ENCODE measurements around the gene RAB3IL1. TPM values are rescaled to one million over a fixed set of nuclear protein-coding genes. Genes with fewer than 3 reads are reported as not detected.

RAB3IL1 gene
- total and polyA plus RNA-seq, 5 donors, result 9.7 to 18.9 (median 12.5) TPM

DNA sequence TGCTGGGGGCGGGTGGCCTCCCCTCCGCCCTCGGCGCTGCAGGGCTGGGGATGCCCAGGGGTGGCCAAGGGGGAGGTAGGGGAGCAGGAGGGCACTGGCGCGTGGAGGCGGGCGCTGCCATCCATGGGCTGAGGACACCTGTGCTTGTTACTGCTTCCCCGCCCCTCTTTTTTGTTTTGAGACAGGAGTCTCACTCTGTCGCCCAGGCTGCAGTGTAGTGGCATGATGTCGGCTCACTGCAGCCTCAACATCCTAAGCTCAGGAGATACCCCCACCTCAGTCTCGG, 25.3 kb downstream of the RAB3IL1 start:
- peak overlapping the region; percentile 19 for H3K27ac ChIP-seq (ENCODE audit: low read length)
- peaks cover 12% of the 10 kb centered on the region for H3K4me1 ChIP-seq (ENCODE audit: control insufficient read depth, insufficient read depth, low read length)
- no peak for DNase-seq
- intact Hi-C loops (cut with DNase I), result loop anchor here in 1 of 4 donors (10.0 kb wide), 1 partner anchor 97 kb away; the partner anchor contains the start of genes FEN1 and TMEM258
- ATAC-seq, result peak; percentile 5 to 12
- WGBS, result 23% methylated on average over 12 of the region's 12 CpGs
- H3K27me3 ChIP-seq (ENCODE audit: control insufficient read depth, insufficient read depth), result no peaks in the 10 kb centered on the region
- H3K4me3 ChIP-seq (ENCODE audit: low read length), result peak overlapping the region; percentile 61
- no peaks in the 10 kb centered on the region for H3K9me3 ChIP-seq (ENCODE audit: control insufficient read depth, low read length)

DNA sequence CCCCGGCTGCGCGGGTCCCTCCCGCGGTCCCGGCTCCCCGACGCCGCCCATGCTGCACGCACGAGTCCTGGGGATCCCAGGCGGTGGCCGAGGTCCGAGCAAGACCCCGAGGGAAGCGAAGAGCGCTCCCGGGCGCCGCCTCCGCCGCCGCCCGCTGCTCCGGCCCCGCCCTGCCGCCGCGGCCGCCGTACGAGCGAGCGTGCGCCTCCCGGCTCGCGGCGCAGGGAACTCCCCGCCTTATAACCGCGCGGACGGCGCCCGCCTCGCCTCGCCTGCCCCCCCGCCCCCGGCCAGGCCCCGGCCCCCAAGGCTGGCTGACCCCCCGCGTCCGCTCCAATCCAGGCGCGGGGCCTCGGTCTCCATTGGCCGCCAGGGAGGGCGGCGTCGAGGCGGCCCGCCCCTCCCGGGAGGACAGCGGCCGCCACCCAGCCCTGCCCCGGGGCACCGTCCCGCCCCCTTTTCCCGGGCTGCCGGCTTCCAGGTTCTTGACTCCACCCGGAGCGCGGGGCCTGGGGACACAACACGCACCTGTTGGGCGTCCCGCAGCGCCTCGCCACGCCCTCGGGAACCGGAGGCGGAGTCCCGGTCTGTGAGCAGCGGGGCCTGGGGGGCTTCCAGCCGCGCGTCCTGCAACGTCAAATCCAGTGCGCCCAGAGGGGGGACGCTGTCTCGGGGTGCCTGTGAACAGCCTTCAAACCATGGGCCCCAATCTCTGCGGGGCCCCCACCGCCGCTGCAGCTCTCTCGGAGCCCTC, 25.9 kb downstream of the RAB3IL1 start, which contains the start of gene FADS3:
TSS of gene FADS3 (minus strand) at position 215 of the 754 bp plus-strand sequence. CDS start at position 51, 164 bp downstream.
- WGBS, result under 1% methylated on average over 96 of the region's 96 CpGs
- peak; percentile 91 to 94 for ATAC-seq
- Histone ChIP-seq H3K9me3 (ENCODE audit: control insufficient read depth, low read length) (no peaks in the 10 kb centered on the region), H3K4me1 (ENCODE audit: control insufficient read depth, insufficient read depth, low read length) (peaks cover 12% of the 10 kb centered on the region), H3K27ac (ENCODE audit: low read length) (peak within 1 kb of the TSS; percentile 89), H3K4me3 (ENCODE audit: low read length) (peak within 1 kb of the TSS; percentile 61), H3K27me3 (ENCODE audit: control insufficient read depth, insufficient read depth) (no peaks in the 10 kb centered on the region)
- DNase-seq, result peak; percentile 90 to 96 (median 96)
- intact Hi-C loops (cut with DNase I), result loop anchor here in 1 of 4 donors (10.0 kb wide), 1 partner anchor 97 kb away; the partner anchor contains the start of genes FEN1 and TMEM258

DNA sequence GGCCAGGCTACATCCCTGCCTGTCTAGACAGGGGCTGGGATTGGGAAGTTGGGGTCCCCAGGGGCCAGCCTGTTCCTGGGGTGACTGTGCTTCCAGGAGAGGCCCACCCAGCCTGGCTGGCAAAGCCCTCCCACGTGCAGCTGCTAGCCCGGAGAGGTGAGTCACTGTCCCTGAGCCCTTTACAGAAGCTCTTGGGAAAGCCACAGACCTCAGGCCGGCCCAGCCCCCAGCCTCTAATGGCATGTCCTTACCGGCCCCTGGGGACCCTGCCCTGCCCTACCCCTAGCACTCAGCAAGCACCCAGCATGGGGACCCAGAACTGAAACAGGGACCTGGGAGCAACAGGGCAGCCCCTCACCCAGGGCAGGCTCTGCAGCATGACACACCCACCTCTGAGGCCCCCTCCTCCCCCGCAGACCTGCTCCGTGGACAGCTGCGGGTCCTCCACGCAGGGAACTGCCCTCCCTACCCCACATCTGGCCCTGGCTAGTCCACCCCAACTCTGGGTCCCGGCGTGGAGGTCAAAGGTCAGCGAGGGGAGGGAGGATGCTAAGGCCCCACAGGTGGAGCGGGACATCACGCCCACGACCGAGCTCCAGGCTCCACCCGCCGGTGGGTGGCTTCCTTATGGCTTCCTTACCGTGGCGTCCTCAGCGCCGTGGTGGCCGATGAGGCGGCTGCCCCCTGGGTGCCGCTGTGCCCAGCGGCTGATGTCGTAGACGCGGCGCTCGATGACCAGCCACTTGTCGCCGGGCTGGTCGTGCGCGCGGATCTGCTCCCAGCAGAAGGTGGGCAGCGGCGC, 26.6 kb downstream of the RAB3IL1 start:
- peaks cover 12% of the 10 kb centered on the region for H3K4me1 ChIP-seq (ENCODE audit: control insufficient read depth, insufficient read depth, low read length)
- WGBS, result 2% methylated on average over 38 of the region's 38 CpGs
- peak overlapping the region; percentile 61 for H3K4me3 ChIP-seq (ENCODE audit: low read length)
- ATAC-seq, result peak; percentile 3 to 40
- peak; percentile 82 to 85 (median 83) for DNase-seq
- H3K9me3 ChIP-seq (ENCODE audit: control insufficient read depth, low read length), result no peaks in the 10 kb centered on the region
- intact Hi-C loops (cut with DNase I), result loop anchor here in 1 of 4 donors (10.0 kb wide), 1 partner anchor 96 kb away; the partner anchor contains the start of genes FEN1 and TMEM258
- peak overlapping the region; percentile 89 for H3K27ac ChIP-seq (ENCODE audit: low read length)
- H3K27me3 ChIP-seq (ENCODE audit: control insufficient read depth, insufficient read depth), result no peaks in the 10 kb centered on the region

DNA sequence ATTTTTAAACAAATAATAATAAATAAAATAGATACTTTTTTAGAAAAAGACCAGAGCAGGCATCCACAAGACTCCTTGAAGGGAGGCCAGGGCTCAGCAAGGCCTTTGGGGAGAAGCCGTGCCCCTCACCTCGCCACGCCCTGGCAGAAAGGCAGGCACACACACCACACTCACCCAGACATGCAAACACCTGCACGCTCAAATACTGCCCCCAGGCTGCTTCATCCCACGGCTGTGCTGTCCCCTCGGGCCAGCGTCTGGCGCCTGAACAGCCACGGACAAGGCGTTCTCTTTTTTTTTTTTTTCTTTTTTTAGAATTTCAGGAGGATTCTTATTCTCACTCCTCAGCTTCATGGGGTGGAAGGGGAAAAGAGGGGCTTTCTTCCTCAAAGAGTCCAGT, 27.5 kb downstream of the RAB3IL1 start:
- H3K27me3 ChIP-seq (ENCODE audit: control insufficient read depth, insufficient read depth), result no peaks in the 10 kb centered on the region
- no peaks in the 10 kb centered on the region for H3K9me3 ChIP-seq (ENCODE audit: control insufficient read depth, low read length)
- WGBS, result 79% methylated on average over 10 of the region's 10 CpGs
- DNase-seq (no peak), ATAC-seq (no peak)
- peak overlapping the region; percentile 89 for H3K27ac ChIP-seq (ENCODE audit: low read length)
- H3K4me1 ChIP-seq (ENCODE audit: control insufficient read depth, insufficient read depth, low read length), result peaks cover 12% of the 10 kb centered on the region
- intact Hi-C loops (cut with DNase I), result loop anchor here in 2 of 4 donors (5.0 to 10.0 kb wide), 2 partner anchors 95 to 98 kb away; partner anchors contain the start of genes FEN1 (in 2 of the 2) and TMEM258 (in 2 of the 2)
- H3K4me3 ChIP-seq (ENCODE audit: low read length), result peak overlapping the region; percentile 61

GRCh38 chr11:61888590-61888989, 28.8 kb downstream of the RAB3IL1 start:
- Histone ChIP-seq H3K4me3 (ENCODE audit: low read length) (no peak overlapping the region), H3K27me3 (ENCODE audit: control insufficient read depth, insufficient read depth) (no peaks in the 10 kb centered on the region), H3K4me1 (ENCODE audit: control insufficient read depth, insufficient read depth, low read length) (peaks cover 12% of the 10 kb centered on the region), H3K27ac (ENCODE audit: low read length) (peak overlapping the region; percentile 89), H3K9me3 (ENCODE audit: control insufficient read depth, low read length) (no peaks in the 10 kb centered on the region)
- intact Hi-C loops (cut with DNase I), result loop anchor here in 1 of 4 donors (5.0 kb wide), 1 partner anchor 96 kb away; the partner anchor contains the start of genes FEN1 and TMEM258
- ATAC-seq (no peak), DNase-seq (no peak)
- WGBS, result 85% methylated on average over 12 of the region's 12 CpGs

DNA sequence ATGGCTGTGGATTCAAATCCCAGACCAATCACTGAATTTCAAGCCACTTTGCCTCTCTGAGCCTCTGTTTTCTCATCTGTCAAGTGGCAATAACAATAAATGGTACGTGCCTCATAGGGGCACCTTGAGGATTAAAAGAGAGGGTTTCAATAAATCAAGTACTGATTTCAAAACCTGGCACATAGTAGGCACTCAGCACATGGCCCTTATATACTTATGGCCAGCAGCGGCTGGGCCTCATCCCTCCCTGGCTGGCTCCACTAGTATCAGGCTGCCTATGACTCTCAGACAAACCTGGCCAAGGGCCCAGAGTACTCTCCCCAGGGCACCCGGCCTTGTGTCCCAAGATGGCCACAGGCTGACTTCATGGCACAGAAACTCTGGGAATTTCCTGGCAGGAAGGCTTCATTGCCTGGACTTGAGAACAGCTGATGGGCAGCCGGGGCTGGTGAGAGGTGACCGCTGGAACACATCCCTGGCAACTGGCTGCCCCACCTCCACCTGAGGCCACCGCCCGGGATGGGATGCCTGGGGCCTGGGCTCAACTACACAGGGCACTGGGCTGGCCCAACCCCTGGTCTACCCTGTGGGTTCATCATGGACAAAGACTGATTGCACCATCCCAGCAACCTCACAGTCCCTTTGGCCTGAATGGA, 29.4 kb downstream of the RAB3IL1 start:
- H3K9me3 ChIP-seq (ENCODE audit: control insufficient read depth, low read length), result no peaks in the 10 kb centered on the region
- peaks cover 12% of the 10 kb centered on the region for H3K4me1 ChIP-seq (ENCODE audit: control insufficient read depth, insufficient read depth, low read length)
- intact Hi-C loops (cut with DNase I), result loop anchor here in 1 of 4 donors (5.0 kb wide), 1 partner anchor 96 kb away; the partner anchor contains the start of genes FEN1 and TMEM258
- DNase-seq (peak; percentile 92 to 94 (median 93)), ATAC-seq (peak; percentile 71)
- H3K4me3 ChIP-seq (ENCODE audit: low read length), result no peak overlapping the region
- WGBS, result 38% methylated on average over 7 of the region's 7 CpGs
- no peaks in the 10 kb centered on the region for H3K27me3 ChIP-seq (ENCODE audit: control insufficient read depth, insufficient read depth)
- peak overlapping the region; percentile 89 for H3K27ac ChIP-seq (ENCODE audit: low read length)

DNA sequence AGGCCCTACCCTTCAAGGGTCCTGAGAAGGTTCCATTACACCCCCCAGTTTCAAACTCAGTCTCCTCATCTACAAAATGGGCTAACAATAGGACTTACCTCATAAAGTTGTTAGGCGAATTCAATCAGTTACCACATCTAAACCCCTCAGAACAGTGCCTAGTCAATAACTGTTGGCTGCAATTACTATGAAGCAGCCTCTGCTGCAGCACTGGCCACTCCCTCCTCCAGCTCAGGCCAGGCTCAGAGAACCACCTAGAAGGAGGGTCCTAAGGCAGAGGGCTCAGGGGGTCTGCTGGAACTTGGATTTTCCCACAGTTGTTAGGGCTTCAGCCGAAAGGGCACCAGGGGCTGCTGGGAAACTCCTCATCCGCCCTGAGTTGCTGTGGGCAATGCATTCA, 30.7 kb downstream of the RAB3IL1 start:
- Histone ChIP-seq H3K27me3 (ENCODE audit: control insufficient read depth, insufficient read depth) (no peaks in the 10 kb centered on the region), H3K4me1 (ENCODE audit: control insufficient read depth, insufficient read depth, low read length) (peaks cover 12% of the 10 kb centered on the region), H3K4me3 (ENCODE audit: low read length) (no peak overlapping the region), H3K27ac (ENCODE audit: low read length) (no peak overlapping the region), H3K9me3 (ENCODE audit: control insufficient read depth, low read length) (no peaks in the 10 kb centered on the region)
- intact Hi-C loops (cut with DNase I), result loop anchor here in 1 of 4 donors (5.0 kb wide), 1 partner anchor 94 kb away; the partner anchor contains the start of genes FEN1 and TMEM258
- WGBS, result over 99% methylated on average over 3 of the region's 3 CpGs
- DNase-seq, result no peak
- no peak for ATAC-seq

- H3K4me1 ChIP-seq (ENCODE audit: control insufficient read depth, insufficient read depth, low read length), result peaks cover 12% of the 10 kb centered on the region
- DNase-seq (no peak), ATAC-seq (no peak)
- WGBS, result 93% methylated on average over 13 of the region's 13 CpGs
- H3K9me3 ChIP-seq (ENCODE audit: control insufficient read depth, low read length), result no peaks in the 10 kb centered on the region
- intact Hi-C loops (cut with DNase I), result loop anchor here in 1 of 4 donors (5.0 kb wide), 1 partner anchor 94 kb away; the partner anchor contains the start of genes FEN1 and TMEM258
- H3K4me3 ChIP-seq (ENCODE audit: low read length), result no peak overlapping the region
- H3K27ac ChIP-seq (ENCODE audit: low read length), result no peak overlapping the region
- no peaks in the 10 kb centered on the region for H3K27me3 ChIP-seq (ENCODE audit: control insufficient read depth, insufficient read depth)
Observed at GRCh38 chr11:61885784-61886580, 31.4 kb downstream of the RAB3IL1 start.

DNA sequence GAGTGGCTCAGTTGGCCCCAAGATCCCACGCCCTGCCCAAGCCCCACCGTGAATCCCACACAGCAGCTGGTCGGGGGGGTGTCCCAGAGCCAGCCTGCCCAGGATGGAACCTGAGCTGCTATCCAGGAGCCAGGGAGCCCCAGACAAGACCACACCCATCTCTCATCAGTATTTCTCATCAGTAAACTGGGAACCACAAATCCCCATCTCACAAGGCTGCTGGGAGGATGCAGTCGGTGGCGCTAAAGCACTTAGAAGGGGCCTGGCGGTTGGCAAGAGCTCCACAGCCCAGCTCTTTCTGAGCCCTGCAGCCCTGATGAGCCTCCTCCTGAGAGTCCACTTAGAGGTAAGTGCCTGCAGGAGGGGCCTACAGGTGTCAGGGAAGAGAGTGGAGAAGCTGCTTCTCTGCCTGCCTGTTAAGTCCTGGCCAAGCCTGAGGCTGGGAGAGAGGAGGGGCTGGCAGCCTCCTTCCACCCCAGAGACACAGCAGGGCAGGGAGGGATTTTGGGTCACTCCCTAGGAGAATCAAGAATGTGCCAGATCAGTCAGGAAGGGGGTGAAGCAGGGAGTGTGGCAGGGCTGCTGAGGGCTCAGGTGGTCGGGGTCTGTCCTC, 32.1 kb downstream of the RAB3IL1 start:
- intact Hi-C loops (cut with DNase I), result loop anchor here in 1 of 4 donors (5.0 kb wide), 1 partner anchor 93 kb away; the partner anchor contains the start of genes FEN1 and TMEM258
- H3K27me3 ChIP-seq (ENCODE audit: control insufficient read depth, insufficient read depth), result no peaks in the 10 kb centered on the region
- ATAC-seq (no peak), DNase-seq (no peak)
- no peak overlapping the region for H3K27ac ChIP-seq (ENCODE audit: low read length)
- H3K9me3 ChIP-seq (ENCODE audit: control insufficient read depth, low read length), result no peaks in the 10 kb centered on the region
- WGBS, result 85% methylated on average over 7 of the region's 7 CpGs
- H3K4me3 ChIP-seq (ENCODE audit: low read length), result no peak overlapping the region
- peaks cover 12% of the 10 kb centered on the region for H3K4me1 ChIP-seq (ENCODE audit: control insufficient read depth, insufficient read depth, low read length)
